BE2C (cell line): ENCODE results near the gene ELAC2.

Source experiments
- DNase-seq: peaks from one replicate; pipeline ENCODE4 v3.0.0-alpha.2; 2020
- H3K27me3 ChIP-seq: fragments of 250-450 bp; sonication (Bioruptor Pico); 2 replicates; pipeline ENCODE4 v1.5.1; 2020; ENCODE audit warnings: mild to moderate bottlenecking
- H3K36me3 ChIP-seq: fragments of 250-450 bp; sonication (Bioruptor Pico); 2 replicates; pipeline ENCODE4 v1.5.1; 2020; ENCODE audit warnings: mild to moderate bottlenecking
- H3K4me1 ChIP-seq: fragments of 250-450 bp; sonication (Bioruptor Pico); 2 replicates; pipeline ENCODE4 v1.5.1; 2020
- H3K4me3 ChIP-seq: 2 replicates; pipeline ENCODE4 v1.5.1; 2011; ENCODE audit warnings: low read depth, low read length
- H3K9me3 ChIP-seq: fragments of 250-450 bp; sonication (Bioruptor Pico); 2 replicates; pipeline ENCODE4 v1.5.1; 2020
- CTCF ChIP-seq: IDR thresholded peaks from 2 replicates; pipeline ENCODE4 v1.5.1; 2012; ENCODE audit warnings: mild to moderate bottlenecking, low read depth, low read length

Gene ELAC2

DNA sequence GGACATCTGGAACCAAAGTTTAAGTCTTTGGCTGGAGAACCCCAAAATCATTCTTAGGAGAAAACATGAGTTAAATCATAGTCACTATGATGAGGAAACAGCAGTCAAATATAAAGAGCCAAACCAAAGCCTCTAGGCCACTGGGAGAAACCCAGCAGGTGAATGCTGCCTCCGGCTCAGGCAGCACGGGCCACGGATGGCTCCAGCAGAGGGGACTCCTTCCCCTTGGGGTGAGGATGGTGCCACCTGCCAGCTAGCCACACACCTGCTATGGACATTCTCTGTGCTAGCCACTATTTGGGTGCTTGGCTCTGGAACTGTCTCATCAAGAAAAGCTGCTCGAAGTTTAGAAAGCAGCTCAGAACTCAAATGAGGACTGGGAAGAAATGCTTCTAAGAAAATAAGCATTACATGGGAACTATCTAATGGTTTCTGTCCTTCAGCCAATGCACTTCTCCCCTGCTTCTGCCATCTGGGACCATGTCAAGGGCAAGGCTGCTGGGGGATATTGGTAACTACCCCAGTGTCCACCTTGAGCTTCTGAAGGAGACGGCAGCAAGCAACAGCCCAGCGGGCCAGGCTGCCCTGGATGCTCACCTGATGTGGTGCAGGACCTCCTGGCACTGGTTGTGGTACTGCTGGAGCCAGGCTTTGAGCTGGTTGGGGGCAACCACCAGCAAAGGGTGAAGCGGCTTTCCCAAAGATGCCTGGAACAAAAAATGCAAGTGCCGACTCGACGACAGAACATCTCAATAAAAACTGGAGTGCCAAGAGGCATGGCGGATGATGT is 22.5 kb downstream of the ELAC2 start:
- H3K27me3 ChIP-seq, result no peaks in the 10 kb centered on the region
- H3K36me3 ChIP-seq, result peaks cover 14% of the 10 kb centered on the region
- no peak overlapping the region for H3K4me3 ChIP-seq
- no peak for TF ChIP-seq CTCF
- H3K4me1 ChIP-seq, result no peaks in the 10 kb centered on the region
- H3K9me3 ChIP-seq, result no peaks in the 10 kb centered on the region
- DNase-seq, result no peak

GRCh38 chr17:12994341-12995074 is 23.3 kb downstream of the ELAC2 start:
- Histone ChIP-seq H3K4me1 (no peaks in the 10 kb centered on the region), H3K36me3 (peaks cover 14% of the 10 kb centered on the region), H3K27me3 (no peaks in the 10 kb centered on the region), H3K4me3 (no peak overlapping the region), H3K9me3 (no peaks in the 10 kb centered on the region)
- DNase-seq, result no peak
- no peak for TF ChIP-seq CTCF

GRCh38 chr17:12993631-12994030 is 24.2 kb downstream of the ELAC2 start:
- DNase-seq, result no peak
- Histone ChIP-seq H3K36me3 (peaks cover 14% of the 10 kb centered on the region), H3K4me1 (no peaks in the 10 kb centered on the region), H3K9me3 (no peaks in the 10 kb centered on the region), H3K4me3 (no peak overlapping the region), H3K27me3 (no peaks in the 10 kb centered on the region)
- no peak for TF ChIP-seq CTCF

DNA sequence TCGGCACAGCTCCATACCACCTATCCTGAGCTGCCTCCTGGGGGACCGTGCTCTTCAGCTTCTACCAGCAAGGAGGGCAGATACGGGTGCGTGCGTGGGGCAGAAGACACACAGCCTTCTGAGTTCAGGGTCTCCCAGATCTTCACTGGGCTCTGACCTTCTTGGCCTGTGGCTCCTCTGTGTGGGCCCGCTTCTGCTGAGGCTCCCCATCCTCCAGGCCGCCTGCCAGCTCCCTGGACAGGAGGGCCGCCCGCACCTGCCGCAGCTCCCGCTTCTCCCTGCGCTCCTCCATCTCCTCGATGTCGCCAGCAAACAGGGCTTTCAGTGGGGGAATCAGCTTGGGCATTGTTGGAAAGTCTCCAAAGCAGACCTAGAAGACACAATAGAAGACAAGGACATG is 25.2 kb downstream of the ELAC2 start:
- no peak for DNase-seq
- peaks cover 11% of the 10 kb centered on the region for H3K36me3 ChIP-seq

GRCh38 chr17:12990926-12991325 is 26.9 kb downstream of the ELAC2 start:
- Histone ChIP-seq H3K4me1 (no peaks in the 10 kb centered on the region), H3K27me3 (no peaks in the 10 kb centered on the region), H3K4me3 (no peak overlapping the region), H3K9me3 (no peaks in the 10 kb centered on the region), H3K36me3 (peaks cover 10% of the 10 kb centered on the region)
- no peak for TF ChIP-seq CTCF
- DNase-seq, result no peak

More for the DNA sequence above, 25.2 kb downstream of the ELAC2 start:
- no peak for TF ChIP-seq CTCF
- Histone ChIP-seq H3K4me3 (no peak overlapping the region), H3K9me3 (no peaks in the 10 kb centered on the region), H3K4me1 (no peaks in the 10 kb centered on the region), H3K27me3 (no peaks in the 10 kb centered on the region)
